ENCODE results near the gene SMPD1. TPM values are rescaled to one million over a fixed set of nuclear protein-coding genes. Genes with fewer than 3 reads are reported as not detected.

Gene SMPD1
- total RNA-seq, 4 donors from 2014 or later, result 5.9 to 36.4 (median 26.0) TPM

DNA sequence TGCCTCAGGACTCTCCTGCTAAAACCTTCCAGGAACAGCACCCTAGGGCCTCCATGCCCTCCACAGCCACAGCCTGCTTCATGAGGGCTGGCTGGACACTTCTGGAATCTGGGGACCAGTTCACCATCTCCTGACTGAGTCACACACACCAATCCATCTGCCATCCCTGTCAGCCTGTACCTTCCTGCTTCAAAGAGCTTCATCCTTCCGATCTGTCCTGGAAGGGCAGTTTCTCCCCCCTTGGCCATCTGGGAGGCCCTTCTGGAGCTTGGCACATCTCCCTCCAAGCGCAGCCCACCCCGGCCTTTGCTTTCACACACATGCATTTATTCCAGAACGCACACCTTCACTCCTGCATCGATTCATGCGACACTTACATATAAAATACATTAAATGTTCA lies 15.6 kb downstream of the SMPD1 start:
- TF ChIP-seq POLR2A (IDR thresholded peaks at IDR 0.05), result no peak
- TF ChIP-seq, protein P1, sequence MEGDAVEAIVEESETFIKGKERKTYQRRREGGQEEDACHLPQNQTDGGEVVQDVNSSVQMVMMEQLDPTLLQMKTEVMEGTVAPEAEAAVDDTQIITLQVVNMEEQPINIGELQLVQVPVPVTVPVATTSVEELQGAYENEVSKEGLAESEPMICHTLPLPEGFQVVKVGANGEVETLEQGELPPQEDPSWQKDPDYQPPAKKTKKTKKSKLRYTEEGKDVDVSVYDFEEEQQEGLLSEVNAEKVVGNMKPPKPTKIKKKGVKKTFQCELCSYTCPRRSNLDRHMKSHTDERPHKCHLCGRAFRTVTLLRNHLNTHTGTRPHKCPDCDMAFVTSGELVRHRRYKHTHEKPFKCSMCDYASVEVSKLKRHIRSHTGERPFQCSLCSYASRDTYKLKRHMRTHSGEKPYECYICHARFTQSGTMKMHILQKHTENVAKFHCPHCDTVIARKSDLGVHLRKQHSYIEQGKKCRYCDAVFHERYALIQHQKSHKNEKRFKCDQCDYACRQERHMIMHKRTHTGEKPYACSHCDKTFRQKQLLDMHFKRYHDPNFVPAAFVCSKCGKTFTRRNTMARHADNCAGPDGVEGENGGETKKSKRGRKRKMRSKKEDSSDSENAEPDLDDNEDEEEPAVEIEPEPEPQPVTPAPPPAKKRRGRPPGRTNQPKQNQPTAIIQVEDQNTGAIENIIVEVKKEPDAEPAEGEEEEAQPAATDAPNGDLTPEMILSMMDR (IDR thresholded peaks at IDR 0.05), result no peak
- intact Hi-C loops (cut with DNase I; ENCODE audit: low total_unique reads), result no loop called here
- no peak for DNase-seq
- Histone ChIP-seq H3K9me3 (no peaks in the 10 kb centered on the region), H3K4me1 (peaks cover 0 to 12% of the 10 kb centered on the region in 2 donors), H3K27me3 (no peaks in the 10 kb centered on the region), H3K27ac (no peak overlapping the region), H3K36me3 (no peaks in the 10 kb centered on the region), H3K4me3 (no peak overlapping the region)

GRCh38 chr11:6406370-6406769 lies 16.1 kb downstream of the SMPD1 start:
- Histone ChIP-seq H3K4me1 (peaks cover 0 to 12% of the 10 kb centered on the region in 2 donors), H3K36me3 (no peaks in the 10 kb centered on the region), H3K27ac (no peak overlapping the region), H3K4me3 (no peak overlapping the region), H3K27me3 (no peaks in the 10 kb centered on the region), H3K9me3 (no peaks in the 10 kb centered on the region)
- intact Hi-C loops (cut with DNase I; ENCODE audit: low total_unique reads), result no loop called here
- no peak for DNase-seq
- no peak for TF ChIP-seq POLR2A (IDR thresholded peaks at IDR 0.05)
- TF ChIP-seq, protein P1 (IDR thresholded peaks at IDR 0.05), result no peak

DNA sequence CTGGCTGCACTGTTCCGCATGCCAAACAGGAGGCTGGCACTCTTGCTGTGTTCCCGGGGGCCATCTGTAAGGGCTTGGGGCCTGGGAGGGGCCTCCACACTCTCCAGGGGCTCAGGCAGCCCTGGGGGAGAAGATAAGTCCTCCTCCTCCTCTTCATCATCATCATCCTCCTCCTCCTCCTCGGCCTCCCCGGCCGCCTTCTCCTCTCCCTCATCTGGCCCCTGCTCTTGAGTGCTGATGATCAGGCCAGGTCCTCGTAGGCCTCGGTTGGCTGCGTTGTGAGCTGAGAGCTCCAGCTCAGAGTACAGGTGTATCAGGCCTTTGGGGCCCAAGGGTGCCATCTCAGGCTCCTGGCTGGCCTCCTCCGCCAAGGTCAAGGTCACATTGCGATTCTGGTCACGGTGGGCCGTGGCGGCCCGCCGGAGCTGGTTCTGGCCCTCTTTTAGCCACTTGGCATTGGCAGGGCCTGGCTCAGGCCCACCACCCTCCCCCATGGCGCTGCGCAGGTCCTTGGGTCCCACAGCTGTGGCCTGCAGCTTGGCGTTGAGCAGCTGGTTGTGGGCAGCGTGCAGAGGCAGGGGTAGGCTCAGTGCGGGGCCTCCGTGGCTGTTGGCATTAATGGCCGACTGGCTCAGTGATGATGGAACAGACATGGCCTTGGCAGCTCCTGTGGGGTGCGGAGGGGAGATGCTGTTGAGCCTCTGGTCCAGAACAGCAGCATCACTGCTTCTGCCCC lies 20.6 kb downstream of the SMPD1 start:
- intact Hi-C loops (cut with DNase I; ENCODE audit: low total_unique reads), result no loop called here

DNA sequence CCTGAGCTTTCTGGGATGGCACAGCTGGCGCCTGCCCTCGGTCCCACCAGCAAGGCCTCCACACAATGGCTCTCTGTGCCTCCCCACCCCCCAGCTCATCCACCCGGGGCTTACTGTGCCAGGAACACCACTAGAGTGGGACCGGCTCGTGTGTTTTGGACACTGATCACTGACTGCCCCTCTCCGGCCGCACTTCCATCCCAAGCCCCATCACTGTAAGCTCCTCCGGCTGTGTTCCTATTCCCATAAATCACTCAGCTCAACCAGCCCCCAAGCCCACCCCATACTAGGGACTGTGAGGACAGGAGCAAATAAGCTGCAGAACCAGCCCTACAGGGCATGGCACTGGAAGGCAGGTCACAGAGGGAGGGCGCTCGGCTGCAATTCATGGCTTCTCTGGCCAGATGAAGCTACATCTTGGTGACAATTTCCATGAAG lies 21.3 kb downstream of the SMPD1 start:
- no peaks in the 10 kb centered on the region for H3K4me1 ChIP-seq
- no peaks in the 10 kb centered on the region for H3K36me3 ChIP-seq
- no peak for DNase-seq
- H3K4me3 ChIP-seq, result no peak overlapping the region
- H3K27ac ChIP-seq, result no peak overlapping the region
- intact Hi-C loops (cut with DNase I; ENCODE audit: low total_unique reads), result no loop called here
- H3K27me3 ChIP-seq, result no peaks in the 10 kb centered on the region
- H3K9me3 ChIP-seq, result no peaks in the 10 kb centered on the region
- no peak for TF ChIP-seq POLR2A (IDR thresholded peaks at IDR 0.05)
- TF ChIP-seq, protein P1 (IDR thresholded peaks at IDR 0.05), result no peak

More for the DNA sequence above, 20.6 kb downstream of the SMPD1 start:
- no peak overlapping the region for H3K27ac ChIP-seq
- TF ChIP-seq, protein P1 (IDR thresholded peaks at IDR 0.05), result no peak
- no peak for TF ChIP-seq POLR2A (IDR thresholded peaks at IDR 0.05)
- H3K4me3 ChIP-seq, result no peak overlapping the region
- DNase-seq, result no peak
- no peaks in the 10 kb centered on the region for H3K27me3 ChIP-seq
- H3K4me1 ChIP-seq, result no peaks in the 10 kb centered on the region
- no peaks in the 10 kb centered on the region for H3K36me3 ChIP-seq
- H3K9me3 ChIP-seq, result no peaks in the 10 kb centered on the region

DNA sequence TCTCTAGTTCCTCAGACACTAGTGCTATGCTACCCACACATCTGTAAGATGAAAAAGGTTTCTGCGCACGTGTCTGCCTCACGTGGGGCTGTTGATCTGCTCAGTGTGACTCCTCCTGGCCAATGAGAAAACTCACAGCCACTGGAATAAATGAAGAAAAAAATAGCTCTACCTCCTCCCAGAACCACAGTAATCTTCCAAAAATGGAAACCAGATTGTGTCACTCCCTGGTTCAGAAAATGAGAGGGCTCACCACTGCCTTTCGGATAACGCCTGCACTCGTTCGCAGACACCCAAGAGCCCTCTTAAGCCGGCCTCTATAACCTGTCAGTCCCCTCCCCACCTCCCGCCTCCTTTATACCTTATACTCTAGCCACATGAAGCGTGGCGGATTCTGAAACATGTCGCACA lies 23.5 kb downstream of the SMPD1 start:
- Histone ChIP-seq H3K4me1 (no peaks in the 10 kb centered on the region), H3K9me3 (no peaks in the 10 kb centered on the region), H3K4me3 (no peak overlapping the region), H3K36me3 (no peaks in the 10 kb centered on the region), H3K27ac (no peak overlapping the region), H3K27me3 (no peaks in the 10 kb centered on the region)
- no peak for DNase-seq
- intact Hi-C loops (cut with DNase I; ENCODE audit: low total_unique reads), result no loop called here
- TF ChIP-seq, protein P1 (IDR thresholded peaks at IDR 0.05), result no peak
- TF ChIP-seq POLR2A (IDR thresholded peaks at IDR 0.05), result no peak
